ENCODE results near the gene NFE2. TPM values are rescaled to one million over a fixed set of nuclear protein-coding genes. Genes with fewer than 3 reads are reported as not detected.
"Not testable (repeated sequence)": the region's sequence is repeated elsewhere in the genome, so short reads cannot be mapped to it uniquely, and the experiment has no call there.

The NFE2 gene
- 0.89 and 1.2 TPM in 2 replicates for total RNA-seq (2014; rRNA removed; shearing (Covaris generic))

GRCh38 chr12:54300732-54301427, at the start of gene NFE2:
Gene NFE2 (minus strand): TSS chr12:54301015. CDS start chr12:54295248, 5,767 bp downstream.
- DNase-seq (ENCODE audit: low spot score) = peak; percentile 69

DNA sequence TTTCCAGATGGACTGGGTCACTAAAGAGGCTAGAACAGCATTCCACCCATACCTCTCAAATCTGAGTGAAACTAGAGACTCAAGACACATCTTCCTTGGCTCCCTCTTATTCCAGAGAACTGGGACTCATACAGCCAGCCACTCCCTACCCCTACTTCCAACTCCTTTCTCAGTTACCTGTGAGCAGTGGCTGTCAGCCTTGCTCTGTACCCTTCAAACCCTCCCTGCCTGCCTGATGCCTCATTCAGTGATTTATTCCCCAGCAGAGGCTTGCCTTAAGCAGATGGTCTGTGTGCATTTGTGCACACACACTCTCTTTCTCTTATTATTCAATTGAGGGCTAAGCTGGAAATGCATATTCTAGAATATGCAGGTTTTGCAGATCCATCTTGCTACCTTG, 48.9 kb upstream of the NFE2 start:
- DNase-seq (ENCODE audit: low spot score) = no peak

DNA sequence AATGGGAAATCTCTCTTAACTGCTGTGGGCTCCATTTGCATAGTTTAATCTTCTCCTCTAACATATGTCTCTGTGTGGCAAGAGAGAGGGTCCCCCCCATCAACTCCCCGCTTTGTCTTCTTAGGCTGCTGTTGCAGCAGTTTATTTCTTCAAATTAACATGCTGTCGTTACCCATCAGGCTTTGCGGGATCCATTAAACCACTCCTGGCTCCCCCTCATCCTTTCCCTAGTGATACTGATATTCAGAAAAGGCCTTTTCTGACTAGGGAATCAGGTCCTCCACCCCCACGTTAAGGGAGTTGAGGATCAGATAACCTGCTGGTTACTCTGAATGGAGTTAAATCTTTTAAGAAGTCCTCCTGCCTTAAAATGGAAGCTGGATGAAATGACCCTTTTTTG, 48.2 kb upstream of the NFE2 start:
- no peak for DNase-seq (ENCODE audit: low spot score)

DNA sequence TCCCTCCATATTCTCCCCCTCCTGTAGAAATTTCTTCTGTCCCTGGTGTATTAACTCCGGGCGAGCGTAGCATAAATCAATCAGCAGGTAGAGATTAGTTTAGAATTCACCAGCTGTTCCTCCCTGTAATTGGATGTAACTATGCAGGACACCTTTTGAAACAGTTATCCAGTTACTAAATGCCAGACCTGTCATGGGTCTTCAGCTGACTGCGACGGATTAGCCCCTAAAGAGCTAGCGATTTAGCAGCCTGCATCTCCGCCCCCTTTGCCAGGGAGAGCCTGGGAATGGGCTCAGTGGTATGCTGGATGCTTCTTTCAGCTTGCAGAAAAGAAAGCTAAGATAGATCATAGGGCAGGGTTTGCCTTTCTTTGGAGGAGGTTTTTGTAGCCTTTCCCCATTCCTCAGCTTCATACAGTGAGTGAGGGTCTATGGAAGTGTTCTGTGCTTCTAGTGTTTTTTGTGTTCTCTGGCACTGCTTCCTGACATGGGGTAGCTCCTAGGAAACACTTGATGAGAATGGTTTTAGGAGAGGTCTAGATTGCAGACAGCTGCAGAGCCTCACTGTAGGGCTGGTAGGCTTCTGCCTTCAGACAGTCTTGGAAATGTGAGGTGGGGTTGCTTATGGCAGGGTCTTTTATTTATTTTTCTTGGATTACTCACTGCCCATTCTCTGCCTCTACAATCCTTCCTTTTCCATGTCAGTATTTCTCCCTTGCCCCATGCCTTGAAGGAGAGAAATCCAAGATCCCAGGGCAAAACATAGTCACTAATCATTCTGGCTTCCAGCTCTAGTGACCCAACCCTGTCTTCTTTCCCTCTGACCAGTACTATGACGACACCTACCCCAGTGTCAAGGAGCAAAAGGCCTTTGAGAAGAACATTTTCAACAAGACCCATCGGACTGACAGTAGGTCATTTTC, 40.8 kb upstream of the NFE2 start:
- no peak for DNase-seq (ENCODE audit: low spot score)

DNA sequence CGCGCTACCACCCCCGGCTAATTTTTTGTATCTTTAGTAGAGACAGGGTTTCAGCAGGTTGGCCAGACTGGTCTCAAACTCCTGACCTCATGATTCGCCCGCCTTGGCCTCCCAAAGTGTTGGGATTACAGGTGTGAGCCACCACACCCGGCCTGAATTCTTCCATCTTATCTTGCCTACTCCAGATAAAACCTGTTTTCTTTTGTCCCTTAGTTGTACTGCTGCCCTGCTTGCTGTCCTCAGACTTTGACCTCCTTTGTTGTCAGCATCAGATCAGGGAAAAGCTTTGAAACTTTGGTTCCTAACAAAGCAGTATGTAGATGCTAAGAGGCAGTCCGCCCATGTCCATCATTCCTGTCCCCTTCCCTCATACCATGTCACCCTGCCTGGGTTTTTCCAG, 40.0 kb upstream of the NFE2 start:
- no peak for DNase-seq (ENCODE audit: low spot score)

- no peak for DNase-seq (ENCODE audit: low spot score)
These were observed 38.0 kb upstream of the NFE2 start for GRCh38 chr12:54338698-54339296.

GRCh38 chr12:54337854-54338650, 37.2 kb upstream of the NFE2 start:
- no peak for DNase-seq (ENCODE audit: low spot score)

DNA sequence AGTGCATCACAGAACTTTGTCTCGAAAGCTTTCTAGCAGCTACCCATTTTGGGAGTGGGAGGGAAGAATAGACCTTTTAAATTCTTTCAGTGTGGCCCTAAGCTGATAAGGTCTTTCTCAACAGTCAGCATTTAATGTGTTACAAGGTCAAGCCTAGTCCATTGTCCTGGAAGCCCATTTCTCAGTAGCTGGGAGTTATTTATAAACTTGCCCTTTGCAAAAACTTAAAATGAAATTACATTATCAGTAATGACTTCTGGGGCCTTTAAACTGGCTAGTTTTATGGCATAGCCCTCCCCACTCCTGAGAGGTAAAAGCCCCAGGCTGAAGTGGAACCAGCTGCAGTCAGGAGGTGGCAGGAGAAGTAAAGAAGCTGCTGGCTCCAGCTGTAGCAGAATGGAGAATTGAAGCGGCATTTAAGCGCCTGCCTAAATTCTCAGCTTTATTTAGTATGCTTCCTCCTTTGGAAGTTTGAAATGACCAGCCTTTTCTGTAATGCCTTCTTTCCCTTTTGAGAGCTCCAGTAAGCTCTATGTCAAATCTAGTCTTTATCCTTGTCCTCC, 36.5 kb upstream of the NFE2 start:
- DNase-seq (ENCODE audit: low spot score) = no peak

GRCh38 chr12:54333420-54334034, 32.7 kb upstream of the NFE2 start:
- DNase-seq (ENCODE audit: low spot score) = no peak

DNA sequence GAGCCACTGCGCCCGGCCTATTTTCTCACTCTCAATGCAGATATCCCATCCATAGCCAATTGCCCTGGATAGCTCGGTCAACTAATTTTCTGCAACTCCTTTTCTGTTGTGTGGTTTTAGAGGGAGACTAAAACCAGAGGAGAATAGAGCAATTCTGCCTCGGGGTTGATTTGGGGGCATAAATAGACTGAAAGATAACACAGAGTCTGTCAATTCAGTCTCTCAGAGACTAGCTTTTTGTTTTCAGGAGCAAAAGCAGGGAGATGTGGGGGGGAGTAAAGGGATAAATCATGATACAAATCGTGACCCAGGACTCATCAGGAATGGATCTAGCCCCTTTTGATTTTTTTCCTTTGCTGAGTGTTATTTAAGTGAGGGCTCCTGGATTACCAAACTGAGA, 30.6 kb upstream of the NFE2 start:
- DNase-seq (ENCODE audit: low spot score) = no peak

- DNase-seq (ENCODE audit: low spot score) = no peak
These were observed 29.6 kb upstream of the NFE2 start for GRCh38 chr12:54330442-54330841.

- no peak for DNase-seq (ENCODE audit: low spot score)
These were observed 28.9 kb upstream of the NFE2 start for GRCh38 chr12:54329759-54330158.

- no peak for DNase-seq (ENCODE audit: low spot score)
These were observed 28.0 kb upstream of the NFE2 start for GRCh38 chr12:54328595-54329337.

DNA sequence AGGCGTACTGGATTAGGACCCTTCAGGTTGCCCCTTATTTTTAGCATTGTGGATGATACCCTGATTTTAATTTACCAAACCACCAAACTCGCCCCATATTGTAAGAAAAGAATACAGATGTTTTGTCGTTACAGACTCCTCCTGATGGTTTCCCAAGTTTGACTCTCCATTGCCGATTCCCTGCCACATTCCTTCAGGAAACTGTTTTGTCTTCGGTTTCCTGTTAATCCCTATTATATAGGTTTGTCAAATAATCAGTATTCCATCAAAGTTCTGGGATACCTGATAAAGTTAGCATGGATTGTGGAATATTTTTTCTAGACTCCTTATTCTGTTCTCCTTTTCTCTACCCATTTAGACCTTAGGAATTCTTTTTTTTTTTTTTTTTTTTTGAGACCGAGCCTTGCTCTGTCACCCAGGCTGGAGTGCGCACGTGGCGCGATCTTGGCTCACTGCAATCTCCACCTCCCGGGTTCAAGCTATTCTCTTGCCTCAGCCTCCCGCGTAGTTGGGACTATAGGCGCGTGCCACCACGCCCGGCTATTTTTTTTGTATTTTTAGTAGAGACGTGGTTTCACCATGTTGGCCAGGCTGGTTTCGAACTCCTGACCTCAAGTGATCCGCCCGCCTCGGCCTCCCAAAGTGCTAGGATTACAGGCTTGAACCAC, 24.8 kb upstream of the NFE2 start:
- DNase-seq (ENCODE audit: low spot score) = not testable (repeated sequence)

DNA sequence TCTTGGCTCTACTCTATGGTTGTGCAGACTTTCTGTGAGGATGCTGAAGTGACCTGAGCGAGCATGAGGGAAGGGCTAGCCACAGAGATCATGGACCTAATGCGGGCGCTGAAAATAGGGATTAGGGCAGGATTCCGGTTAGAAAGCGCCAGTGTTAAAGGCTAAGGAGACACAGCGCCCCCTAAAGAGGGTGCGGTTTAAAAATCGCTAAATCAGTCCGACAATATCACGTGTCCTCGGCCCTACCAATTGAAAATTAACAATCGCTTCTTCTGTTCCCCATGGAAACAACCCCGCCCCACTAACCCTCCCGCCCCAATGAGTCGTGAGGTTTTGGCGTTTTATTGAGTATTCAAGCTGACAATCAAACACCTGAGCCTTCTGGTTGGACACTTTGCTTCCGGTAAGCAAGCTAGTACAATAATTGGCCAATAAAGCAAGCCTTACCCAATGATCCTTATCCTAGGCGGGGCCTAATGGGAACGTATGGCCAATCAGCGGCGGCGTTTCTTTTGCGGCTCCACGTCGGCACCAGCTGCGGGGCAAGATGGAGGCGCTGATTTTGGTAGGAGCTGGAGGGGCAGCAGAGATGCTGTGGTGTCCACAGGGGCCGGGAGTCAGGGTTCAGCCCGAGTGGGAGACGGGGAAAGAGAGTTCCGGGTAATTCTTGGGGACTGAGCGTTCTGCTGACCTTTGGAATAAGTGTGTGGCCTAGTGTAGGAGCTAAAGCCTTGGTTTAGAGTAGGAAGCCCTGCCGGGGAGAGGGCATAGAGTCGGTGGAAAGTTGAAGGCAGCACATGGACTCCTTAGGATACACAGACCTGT, 24.0 kb upstream of the NFE2 start, which contains the start of gene COPZ1:
Gene COPZ1 (plus strand): TSS at position 515 of the 825 bp plus-strand sequence. CDS start 33 bp downstream, at position 548.
- DNase-seq (ENCODE audit: low spot score) = peak; percentile 99

DNA sequence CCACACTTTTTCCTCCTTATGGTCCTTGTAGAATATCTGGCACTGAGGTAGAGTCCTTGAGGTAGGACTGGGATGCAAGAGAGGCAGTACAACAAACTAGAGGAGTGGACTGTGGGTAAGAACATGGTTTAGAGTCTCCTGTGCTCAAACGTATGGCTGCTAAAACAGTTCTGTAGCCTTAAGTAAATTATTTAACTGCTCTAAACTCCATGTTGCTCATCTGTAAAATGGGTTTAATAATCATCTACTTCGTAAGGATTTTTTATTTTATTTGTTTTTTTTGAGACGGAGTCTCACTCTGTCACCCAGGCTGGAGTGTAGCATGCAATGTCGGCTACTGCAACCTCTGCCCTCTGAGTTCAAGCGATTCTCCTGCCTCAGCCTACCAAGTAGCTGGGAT, 20.5 kb upstream of the NFE2 start:
- DNase-seq (ENCODE audit: low spot score) = no peak

DNA sequence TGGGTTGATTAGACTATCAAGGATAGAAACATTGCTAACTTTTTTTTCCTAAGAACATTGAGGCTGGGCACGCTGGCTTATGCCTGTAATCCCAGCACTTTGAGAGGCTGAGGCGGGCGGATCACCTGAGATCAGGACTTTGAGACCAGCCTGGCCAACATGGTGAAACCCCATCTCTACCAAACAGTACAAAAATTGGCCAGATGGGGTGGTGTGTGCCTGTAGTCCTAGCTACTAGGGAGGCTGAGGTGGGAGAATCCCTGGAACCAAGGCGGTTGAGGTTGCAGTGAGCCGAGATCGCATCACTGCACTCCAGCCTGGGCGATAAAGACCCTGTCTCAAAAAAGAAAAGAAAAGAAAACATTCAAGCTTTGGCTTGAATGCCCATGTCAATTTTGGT, 11.5 kb upstream of the NFE2 start:
- not testable (repeated sequence) for DNase-seq (ENCODE audit: low spot score)

DNA sequence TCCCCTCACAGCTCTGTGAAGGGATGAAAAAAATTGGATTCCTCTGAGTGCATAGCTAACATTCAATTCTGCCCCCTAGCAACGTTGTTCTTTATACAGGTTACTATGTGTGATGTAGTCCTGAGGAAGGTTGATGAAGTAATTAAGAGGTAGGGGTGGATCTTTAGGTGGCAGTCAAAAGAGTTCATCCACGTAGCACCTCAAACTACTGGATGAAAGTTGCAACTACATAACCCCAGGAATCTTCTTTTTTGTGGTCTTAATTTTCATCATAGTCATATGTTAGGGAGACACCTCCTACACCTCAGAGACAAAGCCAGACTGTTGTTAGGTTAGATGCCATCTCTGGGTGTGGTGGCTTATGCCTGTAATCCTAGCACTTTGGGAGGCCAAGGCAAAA, 10.2 kb upstream of the NFE2 start:
- DNase-seq (ENCODE audit: low spot score) = no peak
